GM12878 (cell line): Measurements from ENCODE around the gene SET. TPM values are rescaled to one million over a fixed set of nuclear protein-coding genes. Genes with fewer than 3 reads are reported as not detected.
A peak's percentile ranks its signal among the peaks of the same experiment; 100 is the strongest.

Experiments
- ATAC-seq: fragments of 200-7000 bp; cut with Tn5 transposase; 3 replicates; pipeline ENCODE4 v1.9.1; 2020; ENCODE audit warnings: mild to moderate bottlenecking, moderate library complexity
- Bru-seq: library from RNA; stranded (reverse); fragments of 400-500 nt; gene quantifications from one replicate; lab custom pipeline; 2021; lab: Mats Ljungman, UMichigan
- BruChase-seq, 2 experiments: library from RNA; stranded (reverse); fragments of 400-500 nt; gene quantifications; one replicate each; lab custom pipeline; 2021; lab: Mats Ljungman, UMichigan
- BruUV-seq: library from RNA; stranded (reverse); fragments of 400-500 nt; replicated peaks from 2 replicates; lab custom pipeline; 2021; lab: Mats Ljungman, UMichigan
- CTCF ChIA-PET: fragments of 300-600 bp; sonication (Branson Sonifier 250); formaldehyde crosslinking; extraction: SDS; loops from one replicate; lab custom pipeline; 2021; ENCODE audit warnings: inconsistent platforms; lab: Yijun Ruan, JAX
- POLR2A ChIA-PET: fragments of 350-600 bp; formaldehyde crosslinking; extraction: SDS; loops from one replicate; lab custom pipeline; 2021; ENCODE audit warnings: inconsistent platforms; lab: Charles Lee
- RAD21 ChIA-PET: fragments of 300-600 bp; sonication (Branson Sonifier 250); formaldehyde crosslinking; loops from one replicate; lab custom pipeline; 2023; ENCODE audit warnings: antibody characterized with exemption; ENCODE audit not compliant: unreplicated experiment; lab: Charles Lee
- SMC1A ChIA-PET: fragments of 300-600 bp; sonication (Branson Sonifier 250); formaldehyde crosslinking; loops from one replicate; lab custom pipeline; 2023; ENCODE audit not compliant: unreplicated experiment, uncharacterized antibody; lab: Charles Lee
- DNase-seq: peaks from one replicate; pipeline ENCODE4 v3.0.0-alpha.2; 2011; ENCODE audit warnings: low read depth, low spot score
- FAIRE-seq: peaks from 3 replicates; lab custom pipeline; 2011; peaks lifted over from hg19 to GRCh38; lab: Jason Lieb, UNC
- H2AFZ ChIP-seq: 2 replicates; pipeline ENCODE4 v1.6.0; 2011; ENCODE audit warnings: low read depth, low read length, control low read depth; ENCODE audit not compliant: control insufficient read depth
- H3K27ac ChIP-seq: 2 replicates; pipeline ENCODE4 v1.5.1; 2011; ENCODE audit warnings: control low read depth; ENCODE audit not compliant: control insufficient read depth, insufficient read depth
- H3K27me3 ChIP-seq, 2 experiments: replicated peaks in 1 of 2; 2 replicates each; pipeline versions ENCODE4 v1.6.0 to v1.6.1; 2011; ENCODE audit warnings: low read length in 1 of 2; ENCODE audit not compliant: control insufficient read depth in 2 of 2, insufficient read depth in 2 of 2
- H3K36me3 ChIP-seq, 2 experiments: 2 replicates each; pipeline ENCODE4 v1.5.1; 2011; ENCODE audit warnings: low read length in 1 of 2; ENCODE audit not compliant: control insufficient read depth in 2 of 2, insufficient read depth in 2 of 2
- H3K4me1 ChIP-seq: 2 replicates; pipeline ENCODE4 v1.6.1; 2011; ENCODE audit warnings: mild to moderate bottlenecking, low read length, moderate library complexity, mixed read lengths; ENCODE audit not compliant: control insufficient read depth, insufficient read depth
- H3K4me2 ChIP-seq: 2 replicates; pipeline ENCODE4 v1.6.0; 2011; ENCODE audit warnings: control low read depth; ENCODE audit not compliant: control insufficient read depth, insufficient read depth
- H3K4me3 ChIP-seq: fragments of 200-600 bp; sonication (generic); 2 replicates; pipeline ENCODE4 v1.5.1; 2016
- H3K79me2 ChIP-seq: 2 replicates; pipeline ENCODE4 v1.6.0; 2011; ENCODE audit warnings: low read length; ENCODE audit not compliant: control insufficient read depth, insufficient read depth
- H3K9ac ChIP-seq: 2 replicates; pipeline ENCODE4 v1.8.0; 2011; ENCODE audit warnings: low read length, control low read depth, mixed read lengths; ENCODE audit not compliant: control insufficient read depth, insufficient read depth
- H3K9me3 ChIP-seq: replicated peaks from 3 replicates; pipeline ENCODE4 v1.5.1; 2011; ENCODE audit warnings: mild to moderate bottlenecking, low read length; ENCODE audit not compliant: control insufficient read depth, insufficient read depth
- H4K20me1 ChIP-seq: 2 replicates; pipeline ENCODE4 v1.6.0; 2011; ENCODE audit not compliant: control insufficient read depth, insufficient read depth
- BACH1 ChIP-seq: fragments of 450-650 bp; IDR thresholded peaks from 2 replicates; pipeline ENCODE4 v1.6.1; 2017; ENCODE audit warnings: mild to moderate bottlenecking, borderline replicate concordance
- BHLHE40 ChIP-seq, 2 experiments: fragments of 450-650 bp in 1 of 2; IDR thresholded peaks; 2 replicates each; pipeline ENCODE4 v1.6.1; 2011 to 2017; ENCODE audit warnings: low read depth in 2 of 2, borderline replicate concordance in 1 of 2, improper control_type of control experiment in 1 of 2, low read length in 1 of 2, mild to moderate bottlenecking in 1 of 2
- CBFB ChIP-seq: IDR thresholded peaks from 2 replicates; pipeline ENCODE4 v1.6.1; 2016; ENCODE audit warnings: antibody characterized with exemption, low read depth
- CHD4 ChIP-seq: fragments of 200-600 bp; sonication (generic); IDR thresholded peaks from 2 replicates; pipeline ENCODE4 v1.6.1; 2016; ENCODE audit warnings: mild to moderate bottlenecking
- FOXK2 ChIP-seq: fragments of 450-650 bp; IDR thresholded peaks from 2 replicates; pipeline ENCODE4 v1.6.1; 2017; ENCODE audit warnings: mild to moderate bottlenecking, moderate library complexity
- HDAC6 ChIP-seq: fragments of 200-600 bp; sonication (generic); IDR thresholded peaks from one replicate; pipeline ENCODE4 v1.8.0; 2017; ENCODE audit warnings: antibody characterized with exemption; ENCODE audit not compliant: unreplicated experiment
- KAT2A ChIP-seq: conservative IDR thresholded peaks from 2 replicates; pipeline ENCODE4 v1.6.1; 2011; ENCODE audit warnings: low read depth, low read length; ENCODE audit not compliant: control insufficient read depth
- NBN ChIP-seq: fragments of 450-650 bp; IDR thresholded peaks from 2 replicates; pipeline ENCODE4 v1.6.1; 2016
- NFIC ChIP-seq: IDR thresholded peaks from 2 replicates; pipeline ENCODE4 v1.6.1; 2012; ENCODE audit warnings: low read depth, mild to moderate bottlenecking, inconsistent platforms, low read length, moderate library complexity
- NR2C1 ChIP-seq: fragments of 450-650 bp; IDR thresholded peaks from 2 replicates; pipeline ENCODE4 v1.6.1; 2017; ENCODE audit warnings: antibody characterized with exemption, mild to moderate bottlenecking, moderate library complexity
- SMAD5 ChIP-seq: IDR thresholded peaks from 2 replicates; pipeline ENCODE4 v1.6.1; 2016; ENCODE audit warnings: antibody characterized with exemption, low read depth
- STAT3 ChIP-seq: IDR thresholded peaks from 2 replicates; pipeline ENCODE4 v1.6.1; 2011; ENCODE audit warnings: low read depth, low read length, improper control_type of control experiment
- ZZZ3 ChIP-seq: IDR thresholded peaks from 2 replicates; pipeline ENCODE4 v1.6.1; 2011; ENCODE audit warnings: low read depth; ENCODE audit not compliant: control insufficient read depth, insufficient read length
- WGBS: methylation state at CpG from one replicate; pipeline ENCODE4 v1.1.6; 2016; ENCODE audit warnings: low lambda C conversion rate; ENCODE audit not compliant: insufficient replicate concordance, insufficient coverage; ENCODE audit errors: missing lambda C conversion rate; 5-methylcytosine and 5-hydroxymethylcytosine counted together
- in situ Hi-C: fragments of 300-500 bp; cut with MboI; formaldehyde crosslinking; loops from 9 replicates; pipeline ENCODE4 v1.14.3; 2018; ENCODE audit warnings: mixed read lengths
- intact Hi-C: fragments of 100-400 bp; cut with micrococcal nuclease; formaldehyde crosslinking; loops from one replicate; pipeline ENCODE4 v1.14.2; 2022; ENCODE audit not compliant: unreplicated experiment
- long read RNA-seq, 2 experiments: library from polyadenylated mRNA; unstranded; transcript quantifications; one replicate each; pipeline ENCODE4 v2.0.0, GENCODE V29; 2019 to 2020
- polyA minus RNA-seq, 3 experiments: library from RNA; depleted of rRNA, polyadenylated mRNA; stranded (reverse); fragments of >200 nt; gene quantifications; 2 replicates each; pipeline ENCODE4 v1.2.3, GENCODE V29; 2011
- polyA plus RNA-seq, 11 experiments: library from polyadenylated mRNA; depleted of rRNA in 4 of 11; unstranded in 6 of 11; stranded (reverse) in 5 of 11; fragments of >200 nt; fragmentation: Nextera tagmentation in 4 of 11; fragmentation: Illumina TruSeq in 1 of 11; extraction: Ambion mirVana in 4 of 11; extraction: Trizol in 1 of 11; gene quantifications; 1 replicate in 1 of 11; 2 replicates in 10 of 11; pipeline versions ENCODE4 v1.2.1 to v1.2.3, GENCODE V29; 2011 to 2016; ENCODE audit warnings: inconsistent platforms in 2 of 11, missing spikeins in 2 of 11, low read depth in 1 of 11
- total RNA-seq, 4 experiments: library from RNA; depleted of rRNA in 3 of 4; stranded (reverse); fragments of >200 nt in 3 of 4; fragmentation: Illumina TruSeq in 1 of 4; extraction: Trizol in 1 of 4; gene quantifications; 2 replicates each; pipeline versions ENCODE4 v1.2.1 to v1.2.3, GENCODE V29; 2013 to 2021
- TF ChIP-seq, protein P1 (sequence below): IDR thresholded peaks from 2 replicates; pipeline ENCODE4 v1.6.1; 2011; ENCODE audit warnings: mild to moderate bottlenecking, low read depth, low read length, moderate library complexity; ENCODE audit not compliant: insufficient replicate concordance
- TF ChIP-seq, protein P2 (sequence below): IDR thresholded peaks from 2 replicates; pipeline ENCODE4 v1.6.1; 2011; ENCODE audit warnings: borderline replicate concordance, low read depth, mild to moderate bottlenecking, moderate library complexity, mixed read lengths, low read length; ENCODE audit not compliant: insufficient read depth; ENCODE audit errors: extremely low read length

The SET gene, protein sequence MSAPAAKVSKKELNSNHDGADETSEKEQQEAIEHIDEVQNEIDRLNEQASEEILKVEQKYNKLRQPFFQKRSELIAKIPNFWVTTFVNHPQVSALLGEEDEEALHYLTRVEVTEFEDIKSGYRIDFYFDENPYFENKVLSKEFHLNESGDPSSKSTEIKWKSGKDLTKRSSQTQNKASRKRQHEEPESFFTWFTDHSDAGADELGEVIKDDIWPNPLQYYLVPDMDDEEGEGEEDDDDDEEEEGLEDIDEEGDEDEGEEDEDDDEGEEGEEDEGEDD
- total RNA-seq (2013; cell fraction: nucleolus; rRNA removed) = 113 and 116 TPM in 2 replicates
- total RNA-seq (2014; rRNA removed) = 345 and 493 TPM in 2 replicates
- total RNA-seq (2014; rRNA removed; fragmentation: Illumina TruSeq; extraction: Trizol) = 676 and 706 TPM in 2 replicates
- total RNA-seq (2021) = 503 and 533 TPM in 2 replicates
- polyA plus RNA-seq (2011; ENCODE audit: low read depth) = 200 TPM
- polyA plus RNA-seq (2011; rRNA removed) = 305 and 466 TPM in 2 replicates
- polyA plus RNA-seq (2011; cell fraction: cytosol; rRNA removed) = 97.5 and 103 TPM in 2 replicates
- polyA plus RNA-seq (2011; cell fraction: nucleus; rRNA removed) = 103 and 128 TPM in 2 replicates
- polyA plus RNA-seq (2012) = 315 and 365 TPM in 2 replicates
- 597 and 873 TPM in 2 replicates for polyA plus RNA-seq (2014; fragmentation: Illumina TruSeq; extraction: Trizol)
- 100 to 1,000 TPM; 314 to 450 TPM for polyA plus RNA-seq (2014; fragmentation: Nextera tagmentation; extraction: Ambion mirVana)
- polyA plus RNA-seq (2014; rRNA removed) = 274 and 284 TPM in 2 replicates
- 100 to 1,000 TPM; 440 to 466 TPM for polyA plus RNA-seq (2016; fragmentation: Nextera tagmentation; extraction: Ambion mirVana)
- 143 and 207 TPM in 2 replicates for polyA minus RNA-seq (2011; rRNA and poly(A)+ RNA removed)
- polyA minus RNA-seq (2011; cell fraction: cytosol; rRNA and poly(A)+ RNA removed) = 162 and 163 TPM in 2 replicates
- polyA minus RNA-seq (2011; cell fraction: nucleus; rRNA and poly(A)+ RNA removed) = 58.5 and 94.0 TPM in 2 replicates
- Bru-seq, nascent RNA = percentile 97 among the genes with signal in this experiment
- BruChase-seq, experiment 1, labeled RNA remaining after a 6-hour chase = percentile 100 among the genes with signal in this experiment
- percentile 99 among the genes with signal in this experiment for BruChase-seq, experiment 2, labeled RNA remaining after a 2-hour chase
- long read RNA-seq, experiment 1, transcript SET-204 (8 exons, 2,850 nt) = major isoform, 68 of 409 reads
- long read RNA-seq, experiment 1, transcript SET-201 (8 exons, 2,915 nt) = minor isoform, 12 of 409 reads
- long read RNA-seq, experiment 1, partial matches to known transcripts = 323 of 409 reads
- long read RNA-seq, experiment 1, other reads (novel, unspliced or antisense) = 5 of 409 reads
- long read RNA-seq, experiment 2, transcript SET-204 (8 exons, 2,850 nt) = major isoform, 362 of 554 reads
- long read RNA-seq, experiment 2, transcript SET-201 (8 exons, 2,915 nt) = minor isoform, 36 of 554 reads
- long read RNA-seq, experiment 2, partial matches to known transcripts = 113 of 554 reads
- long read RNA-seq, experiment 2, other reads (novel, unspliced or antisense) = 39 of 554 reads

DNA sequence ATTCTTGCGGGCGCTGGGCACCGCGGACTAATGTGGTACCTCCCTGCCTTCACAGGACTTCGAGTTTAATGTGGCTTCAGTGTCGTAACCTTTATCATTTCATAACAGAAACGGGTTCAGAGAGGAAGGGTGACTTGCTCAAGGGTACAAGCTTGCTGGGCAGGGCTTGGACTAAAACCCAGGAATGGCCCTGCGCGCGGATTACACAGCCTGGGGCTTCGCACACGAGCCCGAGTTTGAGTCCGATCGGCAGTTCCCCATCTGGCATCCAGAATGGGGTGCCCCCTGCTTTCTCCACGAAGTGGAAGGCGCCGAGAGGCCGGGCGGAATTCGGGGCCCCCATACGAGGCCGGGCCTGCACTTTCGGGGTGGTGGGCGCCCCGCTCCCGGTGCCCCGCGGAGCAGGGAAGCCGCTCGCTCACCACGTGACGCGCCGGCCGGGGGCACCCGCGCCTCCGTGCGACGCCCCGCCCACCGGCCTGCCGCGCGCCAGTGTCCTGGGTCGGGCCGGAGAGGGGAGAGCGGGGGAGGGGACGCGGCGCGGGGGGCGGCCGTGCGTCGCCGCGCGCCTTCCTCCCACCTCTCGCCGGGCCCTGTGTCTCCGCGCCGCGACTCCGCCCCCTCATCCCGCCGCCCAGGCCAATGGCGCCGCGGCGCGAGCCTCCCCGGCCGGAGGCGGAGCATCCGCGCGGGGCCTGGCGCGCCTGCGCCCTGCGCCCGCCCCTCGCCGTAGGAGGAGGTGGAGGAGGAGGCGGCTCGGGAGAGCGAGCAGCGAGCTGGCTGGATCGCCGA lies at the start of gene SET:
Gene SET, plus strand, starts transcription at position 722 of the 792 bp plus-strand sequence. CDS start 361 bp downstream, outside the sequence.
- no peaks in the 10 kb centered on the region for H3K9me3 ChIP-seq
- ATAC-seq (peak; percentile 76), FAIRE-seq (peak; percentile 56), DNase-seq (peak; percentile 73)
- peaks cover 2 to 12% of the 10 kb centered on the region in 2 experiments for H3K36me3 ChIP-seq
- H3K27me3 ChIP-seq = no peaks in the 10 kb centered on the region
- intact Hi-C loops (loop anchor here (10.0 kb wide), 1 partner anchor 134 kb away; the partner anchor contains the start of gene SPTAN1), in situ Hi-C loops (no loop called here)
- peak within 1 kb of the TSS; percentile 70 for H2AFZ ChIP-seq
- no TSS peak for BruUV-seq
- peaks cover 13% of the 10 kb centered on the region; the same call in 1 of the 2 replicates for H3K4me1 ChIP-seq
- peak within 1 kb of the TSS; percentile 81 for H3K27ac ChIP-seq
- H3K4me3 ChIP-seq = peak within 1 kb of the TSS; percentile 100
- POLR2A ChIA-PET = interaction anchor here (0.6 to 2.1 kb wide), 6 partner anchors 7 to 271 kb away, joined by 3 to 7 read pairs (median 4); partner anchors contain the start of genes DYNC2I2 and ZDHHC12
- CTCF ChIA-PET = interaction anchor here (0.5 kb wide), 1 partner anchor 30 kb away, joined by 3 read pairs; no protein-coding TSS in a partner anchor
- RAD21 ChIA-PET = interaction anchor here (1.0 kb wide), 1 partner anchor 45 kb away, joined by 3 read pairs; no protein-coding TSS in a partner anchor
- SMC1A ChIA-PET = interaction anchor here (0.7 to 1.0 kb wide), 2 partner anchors 43 to 45 kb away, joined by 3 to 4 read pairs; no protein-coding TSS in a partner anchor
- peak within 1 kb of the TSS; percentile 93 for H3K4me2 ChIP-seq
- H4K20me1 ChIP-seq = peaks cover 3% of the 10 kb centered on the region; the same call in 1 of the 2 replicates
- peaks cover 91% of the 10 kb centered on the region for H3K79me2 ChIP-seq
- peak within 1 kb of the TSS; percentile 81 for H3K9ac ChIP-seq
- WGBS = 9% methylated on average over 52 of the region's 93 CpGs
- TF ChIP-seq, protein P1, sequence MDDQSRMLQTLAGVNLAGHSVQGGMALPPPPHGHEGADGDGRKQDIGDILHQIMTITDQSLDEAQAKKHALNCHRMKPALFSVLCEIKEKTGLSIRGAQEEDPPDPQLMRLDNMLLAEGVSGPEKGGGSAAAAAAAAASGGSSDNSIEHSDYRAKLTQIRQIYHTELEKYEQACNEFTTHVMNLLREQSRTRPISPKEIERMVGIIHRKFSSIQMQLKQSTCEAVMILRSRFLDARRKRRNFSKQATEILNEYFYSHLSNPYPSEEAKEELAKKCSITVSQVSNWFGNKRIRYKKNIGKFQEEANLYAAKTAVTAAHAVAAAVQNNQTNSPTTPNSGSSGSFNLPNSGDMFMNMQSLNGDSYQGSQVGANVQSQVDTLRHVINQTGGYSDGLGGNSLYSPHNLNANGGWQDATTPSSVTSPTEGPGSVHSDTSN = no peak
- TF ChIP-seq BACH1 (peak; percentile 75; the same call in 1 of the 2 replicates), SMAD5 (no peak), NR2C1 (peak; percentile 21; the same call in 1 of the 2 replicates), NBN (no peak), STAT3 (no peak), ZZZ3 (no peak), KAT2A (no peak), CBFB (no peak), FOXK2 (no peak), BHLHE40 (IDR thresholded peaks at IDR 0.05; ENCODE audit: borderline replicate concordance in 1 of 2, low read depth in 2 of 2, low read length in 1 of 2) (peak; percentile 62 to 89; a peak in 3 of 4 replicates), HDAC6 (no peak), CHD4 (no peak), NFIC (no peak)
- TF ChIP-seq, protein P2, sequence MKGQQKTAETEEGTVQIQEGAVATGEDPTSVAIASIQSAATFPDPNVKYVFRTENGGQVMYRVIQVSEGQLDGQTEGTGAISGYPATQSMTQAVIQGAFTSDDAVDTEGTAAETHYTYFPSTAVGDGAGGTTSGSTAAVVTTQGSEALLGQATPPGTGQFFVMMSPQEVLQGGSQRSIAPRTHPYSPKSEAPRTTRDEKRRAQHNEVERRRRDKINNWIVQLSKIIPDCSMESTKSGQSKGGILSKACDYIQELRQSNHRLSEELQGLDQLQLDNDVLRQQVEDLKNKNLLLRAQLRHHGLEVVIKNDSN = peak; percentile 92
